ENCODE data around the gene CDCA7. TPM values are rescaled to one million over a fixed set of nuclear protein-coding genes. Genes with fewer than 3 reads are reported as not detected.
"Not testable (repeated sequence)": the region's sequence is repeated elsewhere in the genome, so short reads cannot be mapped to it uniquely, and the experiment has no call there.

CDCA7 gene
- total RNA-seq, 1 experiment from 2014 or later: 50.3 TPM

- no peak overlapping the region for H4K8ac ChIP-seq (replicated peaks; ENCODE audit: insufficient read length, low read depth, low read length)
- H3K56ac ChIP-seq (ENCODE audit: insufficient read length, low read depth, low read length): no peak overlapping the region
- H3K9ac ChIP-seq (ENCODE audit: extremely low read depth, insufficient read length, low read length): no peak overlapping the region
- H3K4me1 ChIP-seq (ENCODE audit: insufficient read depth, low read length): no peaks in the 10 kb centered on the region; the same call in 1 of the 2 replicates
- H3K4ac ChIP-seq (ENCODE audit: low read depth, low read length): no peak overlapping the region
- no peak overlapping the region for H3T11ph ChIP-seq (ENCODE audit: low read length)
- Mint-ChIP-seq H3K4me3 (no peak overlapping the region), H3K4me1 (peaks cover 13 to 14% of the 10 kb centered on the region in 2 experiments), H3K27ac (no peak overlapping the region), H3K27me3 (ENCODE audit: low read depth) (no peaks in the 10 kb centered on the region; the same call in 1 of the 2 replicates), H3K36me3 (ENCODE audit: insufficient read depth in 1 of 3, low read depth in 3 of 3) (peaks cover 6 to 12% (median 6%) of the 10 kb centered on the region in 3 experiments; a peak in 6 of 7 replicates), H3K9me3 (no peaks in the 10 kb centered on the region)
- H3K14ac ChIP-seq (ENCODE audit: insufficient read depth, low read length): no peak overlapping the region
- H2BK5ac ChIP-seq (ENCODE audit: insufficient read length, low read length): no peak overlapping the region
- H2BK20ac ChIP-seq (ENCODE audit: low read depth, low read length, poor library complexity, severe bottlenecking): no peak overlapping the region
- H3K18ac ChIP-seq (ENCODE audit: insufficient read length, low read depth, low read length): no peak overlapping the region
- H3K27ac ChIP-seq (ENCODE audit: insufficient read length, low read depth, low read length): no peak overlapping the region
- no peak overlapping the region for H4K91ac ChIP-seq (ENCODE audit: insufficient read length, low read depth, low read length)
- H2BK15ac ChIP-seq (ENCODE audit: low read depth, low read length): no peak overlapping the region
- DNase-seq: no peak
- H3K79me1 ChIP-seq (ENCODE audit: insufficient read depth, low read depth, low read length, poor library complexity, severe bottlenecking): no peaks in the 10 kb centered on the region
- no peak overlapping the region for H4K5ac ChIP-seq (ENCODE audit: insufficient read length, low read depth, low read length)
- H3K4me2 ChIP-seq (ENCODE audit: insufficient read depth, insufficient read length, low read length): no peak overlapping the region
- WGBS (ENCODE audit: extremely low coverage, insufficient read length, low lambda C conversion rate): no CpG with 5 or more reads among the region's 3 CpGs
- H3K23ac ChIP-seq (ENCODE audit: insufficient read length, low read depth, low read length): no peak overlapping the region
- no peak overlapping the region for H2AFZ ChIP-seq (ENCODE audit: low read length)
- H3K23me2 ChIP-seq (ENCODE audit: insufficient read length, low read depth, low read length, poor library complexity, severe bottlenecking): no peaks in the 10 kb centered on the region
- no peaks in the 10 kb centered on the region for H3K79me2 ChIP-seq (ENCODE audit: insufficient read depth, low read length)
- H2BK12ac ChIP-seq (ENCODE audit: insufficient read length, low read depth, low read length): no peak overlapping the region
- no peak overlapping the region for H2AK5ac ChIP-seq (ENCODE audit: insufficient read length, low read length)
- TF ChIP-seq CTCF (conservative IDR thresholded peaks at IDR 0.05): no peak
- no peak overlapping the region for H2BK120ac ChIP-seq (ENCODE audit: low read depth, low read length, poor library complexity, severe bottlenecking)
- no peaks in the 10 kb centered on the region for H3K9me3 ChIP-seq (ENCODE audit: control insufficient read depth, low read depth, low read length)
- no peaks in the 10 kb centered on the region for H4K20me1 ChIP-seq (ENCODE audit: control insufficient read depth, insufficient read depth, insufficient read length)
- no peaks in the 10 kb centered on the region for H3K27me3 ChIP-seq (ENCODE audit: insufficient read depth, low read length)
These were observed 20.0 kb downstream of the CDCA7 start for GRCh38 chr2:173374634-173375033.

- DNase-seq; H3K4me1 ChIP-seq (ENCODE audit: insufficient read depth, low read length); H3K4ac ChIP-seq (ENCODE audit: low read depth, low read length); H4K91ac ChIP-seq (ENCODE audit: insufficient read length, low read depth, low read length); H3K27me3 Mint-ChIP-seq (ENCODE audit: low read depth); H3T11ph ChIP-seq (ENCODE audit: low read length); H3K9me3 ChIP-seq (ENCODE audit: control insufficient read depth, low read depth, low read length); H2BK12ac ChIP-seq (ENCODE audit: insufficient read length, low read depth, low read length); H3K23ac ChIP-seq (ENCODE audit: insufficient read length, low read depth, low read length); H3K4me3 Mint-ChIP-seq; H3K56ac ChIP-seq (ENCODE audit: insufficient read length, low read depth, low read length); H2BK120ac ChIP-seq (ENCODE audit: low read depth, low read length, poor library complexity, severe bottlenecking); H3K18ac ChIP-seq (ENCODE audit: insufficient read length, low read depth, low read length); H2BK5ac ChIP-seq (ENCODE audit: insufficient read length, low read length); H4K20me1 ChIP-seq (ENCODE audit: control insufficient read depth, insufficient read depth, insufficient read length); H4K8ac ChIP-seq (replicated peaks; ENCODE audit: insufficient read length, low read depth, low read length); H2AK5ac ChIP-seq (ENCODE audit: insufficient read length, low read length); H3K23me2 ChIP-seq (ENCODE audit: insufficient read length, low read depth, low read length, poor library complexity, severe bottlenecking); H3K79me2 ChIP-seq (ENCODE audit: insufficient read depth, low read length); H3K9me3 Mint-ChIP-seq; H3K27me3 ChIP-seq (ENCODE audit: insufficient read depth, low read length); H3K36me3 Mint-ChIP-seq (ENCODE audit: insufficient read depth in 1 of 3, low read depth in 3 of 3); H4K5ac ChIP-seq (ENCODE audit: insufficient read length, low read depth, low read length); H3K79me1 ChIP-seq (ENCODE audit: insufficient read depth, low read depth, low read length, poor library complexity, severe bottlenecking); H2BK20ac ChIP-seq (ENCODE audit: low read depth, low read length, poor library complexity, severe bottlenecking); H2AFZ ChIP-seq (ENCODE audit: low read length); H3K4me2 ChIP-seq (ENCODE audit: insufficient read depth, insufficient read length, low read length); H3K27ac ChIP-seq (ENCODE audit: insufficient read length, low read depth, low read length); H3K14ac ChIP-seq (ENCODE audit: insufficient read depth, low read length); H2BK15ac ChIP-seq (ENCODE audit: low read depth, low read length); H3K9ac ChIP-seq (ENCODE audit: extremely low read depth, insufficient read length, low read length): not testable (repeated sequence)
- peaks cover 5 to 13% of the 10 kb centered on the region in 2 experiments; a peak in 3 of 4 replicates for H3K4me1 Mint-ChIP-seq
- peak overlapping the region in 1 of 3 experiments; percentile 21; a peak in 1 of 7 replicates for H3K27ac Mint-ChIP-seq
- no CpG with 5 or more reads among the region's 4 CpGs for WGBS (ENCODE audit: extremely low coverage, insufficient read length, low lambda C conversion rate)
These were observed 30.9 kb downstream of the CDCA7 start for GRCh38 chr2:173385534-173385933.

All from H9 (cell line).